Neural progenitor cell (in vitro differentiated cells): Measurements from ENCODE around the gene EDC4. TPM values are rescaled to one million over a fixed set of nuclear protein-coding genes. Genes with fewer than 3 reads are reported as not detected.

Source experiments
- DNase-seq: peaks from one replicate; pipeline ENCODE4 v3.0.0-alpha.2; 2016; ENCODE audit warnings: low spot score
- H2AFZ ChIP-seq: fragments of 200-600 bp; sonication (generic); replicated peaks from 2 replicates; pipeline ENCODE4 v1.6.1; 2016; ENCODE audit warnings: antibody characterized with exemption
- H3F3A ChIP-seq: fragments of 200-600 bp; sonication (generic); 2 replicates; pipeline ENCODE4 v1.6.1; 2016; ENCODE audit warnings: antibody characterized with exemption, low read depth
- H3K27ac ChIP-seq: fragments of 200-600 bp; sonication (generic); 2 replicates; pipeline ENCODE4 v1.5.1; 2016; ENCODE audit warnings: mild to moderate bottlenecking
- H3K27me3 ChIP-seq: fragments of 200-600 bp; sonication (generic); 2 replicates; pipeline ENCODE4 v1.6.1; 2016; ENCODE audit warnings: mild to moderate bottlenecking, moderate library complexity
- H3K36me3 ChIP-seq: fragments of 200-600 bp; sonication (generic); 2 replicates; pipeline ENCODE4 v1.5.1; 2016
- H3K4me1 ChIP-seq: fragments of 200-600 bp; sonication (generic); 2 replicates; pipeline ENCODE4 v1.6.1; 2016; ENCODE audit warnings: mixed run types
- H3K4me2 ChIP-seq: fragments of 200-600 bp; sonication (generic); 2 replicates; pipeline ENCODE4 v1.6.1; 2016
- H3K4me3 ChIP-seq: fragments of 200-600 bp; sonication (generic); 2 replicates; pipeline ENCODE4 v1.5.1; 2016
- H3K79me2 ChIP-seq: fragments of 200-600 bp; sonication (generic); 2 replicates; pipeline ENCODE4 v1.6.1; 2016; ENCODE audit warnings: low read depth
- H3K9ac ChIP-seq: fragments of 200-600 bp; sonication (generic); 2 replicates; pipeline ENCODE4 v1.6.1; 2016
- H3K9me3 ChIP-seq: fragments of 200-600 bp; sonication (generic); 2 replicates; pipeline ENCODE4 v1.5.1; 2016; ENCODE audit warnings: low read depth
- H4K20me1 ChIP-seq: fragments of 200-600 bp; sonication (generic); 2 replicates; pipeline ENCODE4 v1.6.1; 2016; ENCODE audit warnings: low read depth
- H3K27ac Mint-ChIP-seq: 3 replicates; pipeline ENCODE4 v1.8.0; 2021; ENCODE audit warnings: mixed read lengths
- H3K27me3 Mint-ChIP-seq: 2 replicates; pipeline ENCODE4 v1.8.0; 2022; ENCODE audit warnings: low read depth, mild to moderate bottlenecking, inconsistent platforms, moderate library complexity, mixed read lengths; ENCODE audit not compliant: insufficient read depth
- H3K36me3 Mint-ChIP-seq: 3 replicates; pipeline ENCODE4 v1.8.0; 2021; ENCODE audit warnings: mixed read lengths
- H3K4me1 Mint-ChIP-seq: 3 replicates; pipeline ENCODE4 v1.8.0; 2021; ENCODE audit warnings: mixed read lengths
- H3K4me3 Mint-ChIP-seq: 3 replicates; pipeline ENCODE4 v1.8.0; 2021; ENCODE audit warnings: mild to moderate bottlenecking, moderate library complexity, mixed read lengths
- H3K9me3 Mint-ChIP-seq: 3 replicates; pipeline ENCODE4 v1.8.0; 2020; ENCODE audit warnings: mixed read lengths
- EZH2 ChIP-seq: fragments of 200-600 bp; sonication (generic); IDR thresholded peaks from 2 replicates; pipeline ENCODE4 v1.6.1; 2017; ENCODE audit warnings: antibody characterized with exemption, mild to moderate bottlenecking, moderate library complexity
- EZH2phosphoT487 ChIP-seq: fragments of 200-600 bp; sonication (generic); IDR thresholded peaks from 2 replicates; pipeline ENCODE4 v1.6.1; 2017; ENCODE audit warnings: antibody characterized with exemption
- total RNA-seq: library from RNA; depleted of rRNA; stranded (reverse); fragments of >200 nt; gene quantifications from 2 replicates; pipeline ENCODE4 v1.2.3, GENCODE V29; 2015; ENCODE audit warnings: low replicate concordance
- TF ChIP-seq, protein P1 (sequence below): fragments of 200-600 bp; sonication (generic); IDR thresholded peaks from 2 replicates; pipeline ENCODE4 v1.5.1; 2017; ENCODE audit warnings: antibody characterized with exemption, mild to moderate bottlenecking

Gene EDC4
- total RNA-seq, 1 donor from 2014 or later = 32.7 TPM

DNA sequence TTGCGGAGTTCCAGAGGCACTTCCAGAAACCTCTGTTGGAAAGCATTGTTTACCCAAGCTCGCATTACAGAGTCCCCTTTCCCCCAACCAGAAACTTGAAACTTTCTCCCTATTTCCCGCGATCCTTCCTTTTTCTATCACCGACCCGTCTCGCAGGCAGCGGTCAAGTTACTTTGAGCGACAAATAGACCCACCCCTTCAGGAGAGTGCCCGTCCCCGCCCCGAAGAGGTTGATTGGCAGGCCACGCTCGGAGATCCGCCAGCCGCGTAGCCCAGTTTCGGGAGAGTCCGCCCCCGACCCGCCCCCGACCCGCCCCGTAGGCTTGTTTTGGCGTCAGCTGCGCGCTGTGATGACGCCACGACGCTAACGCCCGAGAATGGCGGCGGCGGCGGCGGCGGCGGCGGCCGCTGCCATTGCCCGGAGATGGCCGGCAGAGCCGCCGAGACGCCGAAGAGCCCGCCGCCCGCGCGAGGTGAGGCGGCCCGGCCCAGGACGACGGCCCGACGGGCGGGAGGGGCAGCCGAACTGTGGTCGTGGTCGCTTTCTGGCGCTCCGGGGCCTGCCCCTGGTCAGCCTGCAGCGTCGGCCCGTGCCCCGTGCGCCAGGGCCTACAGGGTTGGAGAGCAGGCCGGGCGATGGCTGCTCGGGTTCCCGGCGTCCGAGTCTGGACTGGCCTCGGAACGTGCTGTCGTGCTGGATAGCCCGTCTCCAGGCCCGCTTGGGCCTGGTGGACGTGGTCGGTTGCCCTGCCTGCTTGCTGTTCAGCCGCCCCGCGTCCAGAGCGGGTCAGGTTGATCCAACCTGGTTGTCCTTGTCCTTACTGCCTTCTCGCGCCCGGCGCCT, 20.3 kb downstream of the EDC4 start, which contains the start of gene PSKH1:
PSKH1 (plus strand) TSS at position 356 of the 844 bp plus-strand sequence. CDS start 15,496 bp downstream, outside the sequence.
- H3K9me3 ChIP-seq = no peaks in the 10 kb centered on the region
- peak within 1 kb of the TSS; percentile 97 for H3K9ac ChIP-seq
- peaks cover 14% of the 10 kb centered on the region for H3K4me1 ChIP-seq
- H3K4me2 ChIP-seq = peak within 1 kb of the TSS; percentile 99
- peak within 1 kb of the TSS; percentile 98 for H3K4me3 Mint-ChIP-seq
- H3K27ac Mint-ChIP-seq = peak within 1 kb of the TSS; percentile 96
- H3K79me2 ChIP-seq = peaks cover 50% of the 10 kb centered on the region
- peaks cover 19% of the 10 kb centered on the region for H3K4me1 Mint-ChIP-seq
- TF ChIP-seq EZH2phosphoT487 (no peak), EZH2 (no peak)
- TF ChIP-seq, protein P1, sequence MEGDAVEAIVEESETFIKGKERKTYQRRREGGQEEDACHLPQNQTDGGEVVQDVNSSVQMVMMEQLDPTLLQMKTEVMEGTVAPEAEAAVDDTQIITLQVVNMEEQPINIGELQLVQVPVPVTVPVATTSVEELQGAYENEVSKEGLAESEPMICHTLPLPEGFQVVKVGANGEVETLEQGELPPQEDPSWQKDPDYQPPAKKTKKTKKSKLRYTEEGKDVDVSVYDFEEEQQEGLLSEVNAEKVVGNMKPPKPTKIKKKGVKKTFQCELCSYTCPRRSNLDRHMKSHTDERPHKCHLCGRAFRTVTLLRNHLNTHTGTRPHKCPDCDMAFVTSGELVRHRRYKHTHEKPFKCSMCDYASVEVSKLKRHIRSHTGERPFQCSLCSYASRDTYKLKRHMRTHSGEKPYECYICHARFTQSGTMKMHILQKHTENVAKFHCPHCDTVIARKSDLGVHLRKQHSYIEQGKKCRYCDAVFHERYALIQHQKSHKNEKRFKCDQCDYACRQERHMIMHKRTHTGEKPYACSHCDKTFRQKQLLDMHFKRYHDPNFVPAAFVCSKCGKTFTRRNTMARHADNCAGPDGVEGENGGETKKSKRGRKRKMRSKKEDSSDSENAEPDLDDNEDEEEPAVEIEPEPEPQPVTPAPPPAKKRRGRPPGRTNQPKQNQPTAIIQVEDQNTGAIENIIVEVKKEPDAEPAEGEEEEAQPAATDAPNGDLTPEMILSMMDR = no peak
- H3K9me3 Mint-ChIP-seq = no peaks in the 10 kb centered on the region
- H3K27ac ChIP-seq = peak within 1 kb of the TSS; percentile 87
- peak within 1 kb of the TSS; percentile 99 for H3K4me3 ChIP-seq
- H4K20me1 ChIP-seq = peaks cover 23% of the 10 kb centered on the region
- H3F3A ChIP-seq = peaks cover 15% of the 10 kb centered on the region
- peak within 1 kb of the TSS; percentile 65 for H2AFZ ChIP-seq
- no peaks in the 10 kb centered on the region for H3K27me3 ChIP-seq
- peak; percentile 98 for DNase-seq
- no peaks in the 10 kb centered on the region for H3K36me3 ChIP-seq
- peaks cover 3% of the 10 kb centered on the region for H3K36me3 Mint-ChIP-seq
- H3K27me3 Mint-ChIP-seq = no peaks in the 10 kb centered on the region

- peaks cover 28% of the 10 kb centered on the region for H4K20me1 ChIP-seq
- H3K9me3 Mint-ChIP-seq = no peaks in the 10 kb centered on the region
- H3K4me1 Mint-ChIP-seq = peaks cover 19% of the 10 kb centered on the region
- H3K27ac ChIP-seq = peak overlapping the region; percentile 87
- peak overlapping the region; percentile 98 for H3K4me3 Mint-ChIP-seq
- H3K27me3 Mint-ChIP-seq = no peaks in the 10 kb centered on the region
- H3K27me3 ChIP-seq = no peaks in the 10 kb centered on the region
- peaks cover 8% of the 10 kb centered on the region for H3K4me1 ChIP-seq
- H3K36me3 Mint-ChIP-seq = peaks cover 3% of the 10 kb centered on the region
- peak overlapping the region; percentile 99 for H3K4me3 ChIP-seq
- peak overlapping the region; percentile 97 for H3K9ac ChIP-seq
- H3K27ac Mint-ChIP-seq = peak overlapping the region; percentile 96
- peaks cover 57% of the 10 kb centered on the region for H3K79me2 ChIP-seq
- H3K4me2 ChIP-seq = peak overlapping the region; percentile 99
- no peak for TF ChIP-seq EZH2
- no peak for TF ChIP-seq EZH2phosphoT487
- TF ChIP-seq, protein P1 = no peak
- DNase-seq = peak; percentile 48
- H3K36me3 ChIP-seq = no peaks in the 10 kb centered on the region
- peaks cover 7% of the 10 kb centered on the region for H3F3A ChIP-seq
- peak overlapping the region; percentile 65 for H2AFZ ChIP-seq
- H3K9me3 ChIP-seq = no peaks in the 10 kb centered on the region
Measured at GRCh38 chr16:67893743-67894399, 21.0 kb downstream of the EDC4 start.

GRCh38 chr16:67897231-67897630, 24.4 kb downstream of the EDC4 start:
- H2AFZ ChIP-seq = no peak overlapping the region

More at GRCh38 chr16:67897231-67897630, 24.4 kb downstream of the EDC4 start:
- H3K27ac Mint-ChIP-seq = no peak overlapping the region
- Histone ChIP-seq H3K27me3 (no peaks in the 10 kb centered on the region), H3K36me3 (no peaks in the 10 kb centered on the region), H3K9ac (no peak overlapping the region), H4K20me1 (peaks cover 49% of the 10 kb centered on the region), H3K27ac (no peak overlapping the region), H3K4me2 (no peak overlapping the region), H3K4me1 (peaks cover 7% of the 10 kb centered on the region), H3K4me3 (no peak overlapping the region), H3K9me3 (no peaks in the 10 kb centered on the region), H3K79me2 (peaks cover 71% of the 10 kb centered on the region), H3F3A (peaks cover 7% of the 10 kb centered on the region)
- H3K9me3 Mint-ChIP-seq = no peaks in the 10 kb centered on the region
- H3K27me3 Mint-ChIP-seq = peaks cover 2% of the 10 kb centered on the region
- TF ChIP-seq EZH2phosphoT487 (no peak), EZH2 (no peak)
- TF ChIP-seq, protein P1 = no peak
- no peak for DNase-seq
- peaks cover 3% of the 10 kb centered on the region for H3K36me3 Mint-ChIP-seq
- no peak overlapping the region for H3K4me3 Mint-ChIP-seq
- peaks cover 19% of the 10 kb centered on the region for H3K4me1 Mint-ChIP-seq
